Kidney glomerular epithelial cell (primary cell): ENCODE measurements around the gene ZNF292.
"Not testable (repeated sequence)": the region's sequence is repeated elsewhere in the genome, so short reads cannot be mapped to it uniquely, and the experiment has no call there.

Experiments
- DNase-seq: peaks from one replicate; lab custom pipeline; 2025; lab: John Stamatoyannopoulos, UW

ZNF292 gene

DNA sequence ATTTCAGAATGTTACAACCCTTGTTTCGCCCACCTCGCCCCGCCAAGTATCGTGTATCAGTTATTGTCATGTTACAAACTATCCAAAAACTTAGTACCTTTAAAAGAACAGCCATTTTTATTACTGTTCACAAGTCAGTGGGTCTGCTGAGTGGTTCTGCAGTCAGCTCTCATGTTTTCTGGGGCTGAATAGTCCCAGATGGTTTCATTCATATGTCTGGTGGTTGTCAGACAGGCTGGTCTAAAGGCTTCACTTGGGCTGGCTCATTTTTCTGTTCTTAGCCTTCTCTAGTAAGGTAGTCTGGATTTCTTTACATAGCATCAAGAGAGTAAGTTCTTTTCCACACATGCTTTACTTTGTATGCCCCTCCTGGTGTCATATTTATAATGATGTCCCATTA is 8.6 kb downstream of the ZNF292 start:
- DNase-seq, result no peak

DNA sequence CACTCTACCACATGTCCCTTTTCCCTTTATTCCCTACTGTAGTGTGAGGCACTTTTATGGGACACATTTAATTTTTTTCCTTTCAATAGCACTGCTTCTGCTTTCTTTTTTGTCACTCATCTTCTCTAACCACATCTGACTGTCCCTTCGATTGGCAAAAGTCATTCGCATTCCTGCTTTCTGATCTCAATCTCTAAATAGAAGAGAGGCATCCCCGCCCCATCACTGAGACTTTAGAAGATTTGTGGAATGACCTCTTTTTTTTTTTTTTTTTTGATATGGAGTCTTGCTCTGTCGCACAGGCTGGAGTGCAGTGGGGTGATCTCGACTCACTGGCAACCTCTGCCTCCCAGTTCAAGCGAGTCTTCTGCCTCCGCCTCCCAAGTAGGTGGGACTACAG is 9.1 kb downstream of the ZNF292 start:
- DNase-seq, result no peak

DNA sequence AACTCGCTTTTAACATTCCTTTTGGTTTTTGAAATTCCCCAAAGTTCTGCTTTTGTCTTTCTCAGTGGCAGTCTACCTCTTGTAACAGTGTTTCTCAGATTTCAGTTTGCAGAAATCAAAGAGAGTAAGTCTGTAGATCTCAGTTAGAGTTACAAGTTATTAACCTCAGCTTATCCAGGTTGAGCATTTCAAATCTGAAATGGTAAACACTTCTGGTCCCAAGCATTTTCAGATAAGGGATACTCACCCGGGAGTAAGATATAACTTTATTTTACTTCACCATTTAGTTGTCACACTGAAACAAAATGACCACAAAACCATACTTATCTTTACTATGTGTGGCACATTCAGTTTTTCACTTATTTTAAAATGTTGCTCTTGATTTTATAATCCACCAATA is 9.8 kb downstream of the ZNF292 start:
- DNase-seq, result no peak

GRCh38 chr6:87171938-87172633 is 16.7 kb downstream of the ZNF292 start:
- no peak for DNase-seq

DNA sequence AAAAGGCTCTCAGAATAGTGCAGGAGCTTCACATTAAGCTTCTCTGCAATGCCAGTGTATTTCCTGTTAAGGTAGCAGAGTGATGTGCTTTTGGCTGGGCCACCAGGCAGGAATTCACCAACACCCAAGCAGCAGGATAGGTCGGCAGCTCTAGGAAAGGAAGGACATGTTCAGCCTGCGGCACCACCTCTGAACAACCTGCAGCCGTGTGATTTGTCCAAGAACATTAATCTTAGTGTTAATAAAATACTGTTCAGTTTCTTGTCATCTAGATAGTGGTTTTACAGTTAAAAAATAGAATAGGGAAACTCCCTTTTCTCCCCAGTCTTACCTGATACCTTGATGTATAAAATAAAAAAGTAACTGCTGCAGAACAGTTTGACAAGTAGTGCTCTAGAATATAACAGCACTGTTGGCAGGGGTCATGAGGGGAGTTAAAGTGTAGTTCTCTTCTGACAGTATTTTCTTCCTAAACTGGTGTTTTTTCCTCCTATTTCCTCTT is 18.8 kb downstream of the ZNF292 start:
- no peak for DNase-seq

- DNase-seq, result no peak
Observed at GRCh38 chr6:87176493-87176892, 21.1 kb downstream of the ZNF292 start.

- DNase-seq, result no peak
Observed at GRCh38 chr6:87180105-87180728, 24.9 kb downstream of the ZNF292 start.

- no peak for DNase-seq
Observed at GRCh38 chr6:87181903-87182302, 26.5 kb downstream of the ZNF292 start.

GRCh38 chr6:87182321-87182720 is 27.0 kb downstream of the ZNF292 start:
- DNase-seq, result peak; percentile 32

DNA sequence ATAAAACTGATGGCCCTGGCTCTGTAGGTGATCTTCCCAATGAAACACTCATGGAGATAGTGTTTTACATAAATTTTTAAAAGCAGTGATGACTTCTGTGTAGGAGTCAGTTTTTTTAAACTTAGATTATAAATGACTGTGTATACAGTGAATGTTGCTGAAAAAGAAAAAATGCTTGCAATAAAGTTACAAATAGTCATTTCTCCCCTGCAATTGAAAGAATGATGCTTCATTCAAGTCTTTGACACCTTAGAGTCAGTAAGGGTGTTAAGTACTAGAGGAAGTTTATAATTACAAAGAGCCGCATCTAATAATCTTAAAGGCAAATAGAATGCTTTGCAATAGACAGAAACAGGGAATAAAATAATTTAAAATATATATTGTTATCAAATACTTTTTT is 27.6 kb downstream of the ZNF292 start:
- DNase-seq, result no peak

DNA sequence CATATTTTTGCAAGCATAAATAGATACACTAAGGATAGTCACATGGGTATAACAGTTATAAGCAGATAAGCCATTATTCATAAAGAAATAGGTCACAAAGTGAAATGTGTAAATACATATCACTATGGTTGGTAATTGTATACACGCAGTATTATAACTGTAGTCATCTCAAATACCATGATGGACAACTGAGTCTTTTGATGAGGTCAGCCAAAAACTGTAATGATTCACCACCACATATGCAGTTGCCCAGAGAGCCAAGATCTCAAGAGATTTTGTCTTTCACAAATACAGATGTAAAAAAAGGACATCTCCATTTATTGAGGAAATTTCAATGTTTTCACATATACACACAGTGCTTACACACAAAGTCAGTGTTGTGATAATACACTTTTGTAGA is 28.3 kb downstream of the ZNF292 start:
- DNase-seq, result no peak

DNA sequence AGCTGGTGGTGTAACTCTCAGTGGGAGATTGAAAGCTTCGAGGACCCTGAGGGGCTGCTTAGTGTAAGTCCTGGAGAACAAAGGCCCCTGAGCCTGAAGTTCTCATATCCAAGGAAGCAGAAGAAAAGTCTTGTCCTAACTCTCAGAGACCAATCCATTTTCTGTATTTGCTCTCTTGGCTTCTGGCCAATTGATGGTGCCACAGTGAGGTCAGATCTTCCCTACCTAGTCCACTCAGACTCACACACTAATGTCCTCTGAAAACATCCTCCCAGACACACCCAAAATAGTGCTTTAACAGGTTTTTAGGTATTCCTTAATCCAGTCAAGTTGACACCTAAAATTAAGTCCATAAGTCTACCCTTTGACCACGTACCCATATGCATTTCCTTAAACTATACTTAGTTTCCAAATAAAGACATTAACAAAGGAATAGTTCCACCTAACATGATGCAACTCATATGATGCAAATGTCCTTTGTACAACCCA is 29.4 kb downstream of the ZNF292 start:
- no peak for DNase-seq

DNA sequence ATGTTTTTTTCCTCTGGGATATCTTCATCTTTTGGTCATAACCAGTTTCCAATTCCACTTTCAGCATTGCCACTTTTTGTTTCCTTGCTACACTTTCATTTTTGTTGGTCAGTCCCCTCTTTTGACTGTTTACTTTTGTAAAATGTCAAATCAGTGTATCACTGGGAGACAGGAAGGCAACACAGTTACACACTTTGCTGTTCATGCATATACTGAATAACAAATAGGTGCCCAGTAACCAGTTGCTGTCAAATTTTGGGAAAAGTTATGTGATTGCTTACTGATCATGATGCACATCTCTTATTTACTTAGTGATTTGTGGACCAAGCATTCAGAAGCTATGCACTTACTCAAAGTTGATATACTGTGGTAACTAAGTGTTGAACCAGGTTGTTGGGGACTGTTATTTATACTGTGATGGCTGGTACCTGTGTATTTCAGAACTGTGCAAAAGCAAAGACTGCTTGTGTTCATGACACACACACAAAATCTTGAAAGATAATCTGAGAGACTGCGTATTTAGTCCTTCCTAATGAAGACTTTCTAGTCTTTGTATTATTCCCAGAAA is 41.0 kb downstream of the ZNF292 start:
- peak; percentile 5 for DNase-seq

DNA sequence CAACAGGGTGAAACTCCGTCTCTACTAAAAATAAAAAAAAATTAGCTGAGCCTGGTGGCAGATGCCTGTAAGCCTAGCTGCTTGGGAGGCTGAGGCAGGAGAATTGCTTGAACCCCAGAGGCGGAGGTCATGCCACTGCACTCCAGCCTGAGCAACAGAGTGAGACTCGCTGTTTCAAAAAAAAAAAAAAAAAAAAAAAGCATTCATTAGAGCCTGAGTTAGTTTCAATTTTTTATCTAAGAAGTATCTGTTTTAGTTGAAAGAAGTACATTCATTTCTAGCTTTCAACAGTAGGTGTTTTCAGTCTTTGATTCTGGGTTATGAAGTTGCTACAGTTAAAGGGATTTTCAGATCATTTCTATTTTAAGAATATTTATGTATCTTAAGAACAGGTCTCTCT is 42.2 kb downstream of the ZNF292 start:
- DNase-seq, result no peak

- not testable (repeated sequence) for DNase-seq
Observed at GRCh38 chr6:87198022-87198810, 42.9 kb downstream of the ZNF292 start.

DNA sequence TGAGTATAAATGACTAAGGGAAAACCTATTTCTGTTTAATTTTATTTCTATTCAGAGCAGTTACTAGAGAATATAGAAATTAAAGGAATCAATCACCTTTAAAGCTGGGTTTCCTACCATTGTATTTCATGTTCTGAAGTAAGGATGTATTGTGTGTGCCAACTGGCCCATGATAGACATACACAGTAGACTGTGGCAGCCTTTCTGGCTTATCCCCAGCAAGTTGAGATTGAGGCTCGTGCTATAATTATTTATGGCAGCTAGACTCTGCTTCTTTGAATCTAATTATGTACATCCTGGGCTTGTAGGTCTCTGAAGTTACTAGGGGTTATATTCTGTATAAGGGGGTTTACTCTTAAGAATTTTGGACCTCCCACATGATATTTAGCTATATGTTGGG is 44.4 kb downstream of the ZNF292 start:
- DNase-seq, result no peak

- no peak for DNase-seq
Observed at GRCh38 chr6:87200469-87201175, 45.3 kb downstream of the ZNF292 start.

DNA sequence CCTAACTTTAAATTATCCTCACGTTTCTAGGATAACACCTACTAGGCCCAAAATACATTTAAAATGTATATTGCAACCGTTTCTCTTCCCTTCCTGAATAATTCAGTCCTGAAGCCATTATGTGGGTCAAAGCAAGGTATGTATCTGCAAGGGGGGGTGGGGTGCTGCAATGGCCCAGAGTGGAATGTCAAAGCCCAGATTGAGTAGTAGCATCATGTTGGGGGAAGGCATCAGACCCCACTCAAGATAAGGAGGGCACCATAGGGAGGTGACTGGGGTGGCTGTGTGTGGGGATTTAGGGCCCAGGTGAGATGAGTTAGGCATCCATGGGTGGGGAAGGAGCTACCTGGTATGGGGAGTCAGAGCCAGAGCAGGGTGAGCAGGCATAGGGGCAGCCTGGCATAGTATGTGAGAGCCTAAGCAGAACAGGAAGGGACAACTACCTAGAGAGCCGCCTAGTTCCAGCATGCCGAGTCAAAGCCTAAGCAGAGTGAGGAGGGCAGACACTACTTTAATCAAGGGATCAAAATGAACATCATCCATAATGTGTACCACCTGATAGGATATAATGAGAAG is 48.2 kb downstream of the ZNF292 start:
- DNase-seq, result no peak

DNA sequence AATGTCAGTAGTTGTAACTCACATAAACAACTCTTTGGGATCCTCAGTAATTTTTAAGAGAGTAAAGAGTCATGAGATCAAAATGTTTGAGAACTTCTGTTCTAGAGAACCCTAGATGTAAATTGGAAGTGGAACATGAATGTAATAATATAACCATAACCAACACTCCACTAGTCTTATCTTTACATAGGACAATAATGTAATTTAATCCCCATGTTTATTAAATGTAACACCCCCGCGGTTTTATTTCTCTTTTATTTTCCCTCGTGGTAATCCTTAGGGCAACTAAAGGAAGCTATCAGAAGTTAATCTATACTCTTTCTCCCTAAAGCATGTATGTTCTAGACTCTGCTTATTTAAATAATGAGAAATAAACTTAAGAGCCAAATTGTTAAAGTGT is 54.4 kb downstream of the ZNF292 start:
- no peak for DNase-seq

GRCh38 chr6:87210979-87211378 is 55.6 kb downstream of the ZNF292 start:
- no peak for DNase-seq

DNA sequence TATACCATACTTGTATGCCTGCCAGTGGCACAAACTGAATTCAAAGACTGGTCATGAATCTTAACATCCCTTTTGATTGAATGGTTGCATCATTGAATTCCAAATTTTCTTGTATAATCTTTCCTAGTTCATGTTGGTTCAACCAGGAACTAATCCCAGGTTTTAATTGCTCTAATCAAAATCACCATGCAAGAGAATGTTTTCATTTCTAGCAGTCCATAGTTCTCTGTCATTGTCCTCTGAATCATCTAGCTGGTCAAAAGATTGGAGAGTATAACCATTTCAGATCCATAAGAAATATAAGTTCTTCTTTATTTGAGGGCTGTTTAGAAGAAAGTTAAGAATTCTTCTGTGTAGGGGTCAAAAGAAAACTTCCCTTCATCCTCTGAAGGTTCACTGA is 57.2 kb downstream of the ZNF292 start:
- DNase-seq, result no peak

DNA sequence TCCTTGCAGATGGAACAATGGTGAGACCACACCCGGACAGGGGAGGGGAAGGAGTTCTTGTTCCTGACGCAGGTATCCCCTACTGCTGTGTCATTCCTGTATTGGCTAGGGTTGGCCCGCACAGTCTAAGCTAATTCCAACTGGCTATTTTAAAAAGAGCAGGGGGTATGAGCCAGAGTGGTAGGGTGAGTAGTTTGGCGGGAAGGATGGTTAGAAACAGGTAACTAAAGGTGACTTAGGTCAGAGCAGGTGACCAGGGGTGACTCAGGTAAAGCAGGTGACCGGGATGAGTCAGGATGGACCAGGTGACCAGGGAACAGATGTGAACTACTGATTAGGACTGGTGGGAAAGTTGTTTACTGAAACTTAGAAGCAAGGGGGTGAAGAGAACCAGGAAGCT is 58.0 kb downstream of the ZNF292 start:
- DNase-seq, result no peak
